ENCODE measurements around the gene ABHD12.
A peak's percentile ranks its signal among the peaks of the same experiment; 100 is the strongest.

The ABHD12 gene

DNA sequence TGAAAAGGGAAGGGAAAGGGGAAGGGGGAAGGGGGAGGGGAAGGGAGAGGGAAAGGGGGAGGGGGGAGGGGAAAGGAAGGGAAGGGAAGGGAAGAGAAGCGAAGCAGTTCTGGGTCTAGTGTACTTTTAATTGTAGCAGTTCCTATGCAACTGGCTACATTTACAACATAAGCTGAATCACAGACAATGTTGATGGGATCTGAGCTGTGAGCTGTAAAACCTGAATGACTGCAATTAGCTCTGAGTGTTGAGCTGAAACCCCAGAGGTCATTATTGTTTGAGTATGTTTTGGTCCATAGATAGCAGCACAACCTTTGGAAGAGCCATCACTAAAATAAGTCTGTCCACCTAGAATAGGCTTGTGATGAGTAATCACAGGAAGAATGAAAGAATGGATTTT, 7.2 kb upstream of the ABHD12 start:
- no peak for TF ChIP-seq ZNF274 (IDR thresholded peaks at IDR 0.05; ENCODE audit: low read depth, low read length)
- H3K4me3 ChIP-seq (ENCODE audit: low read length), result no peak overlapping the region

DNA sequence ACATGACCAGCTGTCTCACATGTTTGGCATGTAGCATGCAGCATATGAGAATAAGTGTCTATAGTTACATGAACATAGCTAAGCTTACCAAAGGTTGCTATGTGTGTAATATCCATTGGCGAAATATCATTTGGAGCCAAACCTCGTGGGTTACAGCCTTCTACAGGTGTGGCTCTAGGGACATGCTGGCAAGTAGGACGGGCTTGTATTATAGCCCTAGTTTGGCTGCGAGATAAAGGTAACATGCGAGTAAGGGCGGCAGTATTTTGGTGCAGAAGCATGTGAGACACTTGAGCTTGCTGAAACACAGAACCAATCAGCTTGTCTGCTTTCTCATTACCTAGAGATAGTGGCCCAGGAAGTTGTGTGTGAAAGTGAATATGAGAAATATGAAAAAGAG, 6.5 kb upstream of the ABHD12 start:
- no peak overlapping the region for H3K4me3 ChIP-seq (ENCODE audit: low read length)
- no peak for TF ChIP-seq ZNF274 (IDR thresholded peaks at IDR 0.05; ENCODE audit: low read depth, low read length)

DNA sequence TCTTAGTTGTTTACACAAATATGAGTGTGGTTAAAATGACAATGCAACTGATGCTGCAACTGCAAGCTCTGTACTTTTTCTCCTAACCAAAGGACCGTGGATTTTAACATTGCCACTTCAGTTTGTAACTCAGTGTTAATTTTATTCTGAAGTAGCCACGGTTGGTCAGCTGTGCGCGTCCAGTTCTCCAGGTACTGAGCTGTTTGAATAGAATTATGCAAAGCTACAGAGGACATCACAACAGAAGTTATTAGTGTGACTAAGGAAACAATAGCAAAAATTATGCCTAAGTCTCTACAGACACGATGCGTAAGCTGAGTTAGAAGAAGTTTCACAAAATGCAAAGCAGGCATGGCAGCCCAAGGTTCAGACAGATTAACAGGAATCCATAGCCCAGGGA, 4.4 kb upstream of the ABHD12 start:
- no peak for TF ChIP-seq ZNF274 (IDR thresholded peaks at IDR 0.05; ENCODE audit: low read depth, low read length)
- no peak overlapping the region for H3K4me3 ChIP-seq (ENCODE audit: low read length)

DNA sequence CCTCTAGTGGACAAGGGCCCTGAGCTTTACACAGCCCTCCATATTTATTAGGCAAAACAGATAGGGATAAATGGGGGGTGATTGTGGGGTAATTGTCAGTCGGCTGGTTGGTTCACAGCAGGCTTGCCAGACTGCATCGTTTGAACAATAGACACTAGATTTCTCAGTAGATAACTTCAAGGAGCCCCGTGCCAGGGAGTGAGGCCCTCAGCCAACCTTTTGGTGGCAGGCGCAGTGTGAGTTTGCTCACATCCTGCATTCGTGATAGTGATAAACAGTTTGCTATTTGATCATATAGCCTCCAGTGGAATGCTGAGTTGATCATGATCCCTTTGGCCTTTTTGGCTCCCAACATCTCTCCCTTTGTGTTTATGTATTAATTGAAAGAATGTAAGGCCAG, 3.6 kb upstream of the ABHD12 start:
- TF ChIP-seq ZNF274 (IDR thresholded peaks at IDR 0.05; ENCODE audit: low read depth, low read length), result no peak
- no peak overlapping the region for H3K4me3 ChIP-seq (ENCODE audit: low read length)

DNA sequence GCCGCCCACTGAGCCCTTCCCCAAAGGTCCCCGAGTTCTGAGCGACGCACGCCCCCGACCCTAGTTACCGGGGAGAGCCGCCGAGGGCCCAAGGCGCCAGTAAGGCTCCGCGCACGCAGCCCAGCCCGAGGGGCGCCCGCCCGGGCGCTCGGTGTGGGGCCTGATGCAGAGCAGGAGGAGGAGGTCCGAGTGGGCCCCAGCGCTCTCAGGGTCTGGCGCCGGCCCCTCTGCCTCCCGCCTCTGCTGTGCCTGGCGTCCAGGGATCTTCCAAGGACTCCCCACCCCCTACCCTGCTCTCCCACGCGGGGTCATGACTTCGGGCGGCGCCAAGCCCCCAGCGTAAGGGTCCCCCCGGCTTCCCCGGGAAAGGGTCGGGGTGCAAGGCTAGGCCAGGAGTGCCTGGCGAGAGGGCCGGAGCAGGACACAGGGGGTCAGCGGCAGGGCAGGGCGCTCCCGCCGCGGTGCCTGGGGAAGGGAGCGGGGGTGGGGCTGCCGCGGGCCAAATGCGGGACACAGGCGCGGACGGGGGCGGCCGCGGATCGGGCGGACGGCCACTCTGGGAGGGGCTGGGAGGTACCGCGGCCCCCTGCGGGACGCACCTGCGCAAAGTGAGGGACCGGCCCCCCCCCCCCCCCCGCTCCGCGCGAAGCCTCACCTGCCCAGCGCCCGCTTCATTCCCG, 637 bp downstream of the ABHD12 start:
- H3K4me3 ChIP-seq (ENCODE audit: low read length), result peak overlapping the region; percentile 88
- no peak for TF ChIP-seq ZNF274 (IDR thresholded peaks at IDR 0.05; ENCODE audit: low read depth, low read length)

DNA sequence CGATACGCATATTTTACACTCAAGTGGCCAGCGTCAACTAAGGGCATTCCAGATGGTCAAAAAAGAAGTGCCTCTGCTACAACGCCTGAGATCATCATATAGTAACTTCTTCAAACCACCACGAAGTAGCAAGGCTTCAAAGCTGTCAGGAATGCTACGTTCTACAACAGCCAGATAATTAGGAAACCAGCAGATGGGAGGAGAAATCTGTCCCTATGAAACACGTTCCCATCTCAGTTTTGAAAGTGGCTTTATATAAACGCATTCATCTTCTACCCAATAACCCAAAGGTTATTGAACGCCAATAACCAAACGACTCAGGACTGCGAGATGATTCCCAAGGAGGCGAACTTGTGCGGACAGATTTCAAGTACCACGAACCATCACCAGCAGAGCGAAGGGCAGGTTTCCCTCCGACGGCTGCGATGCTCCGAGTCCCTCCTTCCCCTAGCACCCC, 1.2 kb downstream of the ABHD12 start:
- peak overlapping the region; percentile 88 for H3K4me3 ChIP-seq (ENCODE audit: low read length)
- TF ChIP-seq ZNF274 (IDR thresholded peaks at IDR 0.05; ENCODE audit: low read depth, low read length), result no peak

DNA sequence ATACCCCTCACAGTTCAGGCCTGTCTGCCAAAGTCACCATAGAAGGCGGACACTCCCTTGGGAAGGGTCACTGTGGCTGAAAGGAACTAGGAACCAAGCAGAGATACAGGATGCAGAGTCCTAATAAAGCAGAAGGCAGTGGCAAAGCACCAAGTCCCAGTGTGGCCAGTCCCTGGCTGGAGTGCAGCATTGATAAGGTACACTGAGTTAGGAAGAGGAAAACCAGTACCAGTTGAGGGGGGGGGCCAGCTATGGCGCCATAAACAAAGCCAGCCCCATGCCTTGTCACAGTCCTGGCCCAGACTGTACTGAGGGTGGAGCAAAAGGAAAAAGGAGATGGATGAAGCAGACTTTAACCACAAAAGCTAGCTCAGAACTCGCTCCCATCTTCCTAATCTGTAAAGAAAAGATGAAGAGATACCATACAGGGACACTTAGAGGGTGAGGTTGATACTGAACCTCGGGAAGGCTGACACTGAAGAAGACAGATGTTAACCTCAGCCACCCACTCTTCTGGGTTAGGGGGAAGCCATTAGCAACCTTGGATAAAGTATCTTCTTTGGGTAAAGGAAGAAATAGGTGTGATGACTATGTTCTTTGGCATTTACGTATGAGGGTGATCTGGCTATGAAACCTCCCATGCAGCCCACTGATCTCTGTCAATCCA, 7.8 kb downstream of the ABHD12 start:
- TF ChIP-seq ZNF274 (IDR thresholded peaks at IDR 0.05; ENCODE audit: low read depth, low read length), result no peak
- H3K4me3 ChIP-seq (ENCODE audit: low read length), result no peak overlapping the region

DNA sequence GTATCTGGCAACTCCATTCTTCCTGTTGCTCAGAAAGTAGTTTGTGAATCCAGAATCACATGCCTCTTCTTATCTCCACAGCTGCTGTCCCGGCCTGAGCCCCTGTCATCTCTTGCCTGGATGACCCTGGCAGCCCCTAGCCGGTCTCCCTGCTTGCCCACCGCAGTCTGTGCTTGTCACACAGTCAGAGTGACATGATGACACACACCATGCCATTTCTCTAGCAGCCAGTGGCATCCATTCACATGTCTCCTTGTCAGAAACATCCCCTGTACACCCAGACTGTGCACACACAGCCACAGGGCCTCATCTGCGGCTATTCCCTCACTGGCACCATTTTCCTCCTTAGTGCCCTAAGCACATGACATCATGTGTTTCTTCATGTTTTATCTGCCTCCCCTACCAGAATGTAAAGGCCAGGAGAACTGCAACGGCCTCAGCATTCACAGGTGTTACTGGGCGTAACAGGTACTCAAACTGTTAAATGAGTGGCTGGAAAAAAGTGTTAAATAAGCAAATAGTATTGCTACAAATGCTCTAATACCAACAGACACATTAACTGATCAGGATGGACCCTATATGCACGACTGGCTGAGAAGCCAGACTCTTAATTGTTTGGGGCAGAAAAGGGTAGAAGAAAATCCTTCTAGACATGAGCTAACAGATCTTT, 9.6 kb downstream of the ABHD12 start:
- no peak for TF ChIP-seq ZNF274 (IDR thresholded peaks at IDR 0.05; ENCODE audit: low read depth, low read length)

DNA sequence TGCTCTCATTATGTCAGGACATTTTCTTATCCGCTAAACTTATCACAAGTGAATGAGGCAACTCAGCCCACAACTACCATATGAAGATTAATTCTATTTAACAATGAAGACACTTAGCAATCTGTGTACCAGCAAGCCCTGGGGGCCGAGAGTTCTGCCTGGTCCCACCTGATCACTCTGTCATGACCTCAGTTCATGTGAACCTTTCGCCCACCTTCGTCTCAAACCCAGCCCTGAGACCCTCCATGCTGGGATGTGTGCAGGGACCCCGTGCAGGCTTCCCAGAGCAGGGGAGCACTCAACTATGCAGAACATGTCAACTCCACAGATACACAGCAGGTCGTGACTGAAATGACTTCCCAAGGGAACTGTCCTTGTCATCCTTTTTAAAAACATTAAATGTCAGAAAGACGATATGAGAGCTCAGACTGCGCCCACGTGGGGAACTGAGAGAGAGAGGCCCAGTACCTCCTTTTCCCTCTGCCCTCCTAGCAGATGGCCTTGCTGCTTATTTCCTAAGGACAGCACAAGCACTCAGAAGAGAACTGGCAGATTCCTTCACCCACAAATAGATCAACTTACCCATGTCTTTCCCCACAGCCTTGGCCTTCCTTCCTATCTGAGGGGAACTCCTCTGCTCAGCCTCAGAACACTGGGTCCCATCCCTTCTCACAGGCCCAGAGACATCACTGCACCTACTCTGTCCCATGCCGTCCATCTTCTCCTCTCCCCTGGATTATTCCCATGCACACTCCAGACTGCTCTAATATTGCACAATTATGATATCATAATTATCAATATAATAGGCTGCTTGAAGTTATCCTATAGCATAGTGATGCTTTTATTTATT, 11.5 kb downstream of the ABHD12 start:
- H3K4me3 ChIP-seq (ENCODE audit: low read length), result no peak overlapping the region
- no peak for TF ChIP-seq ZNF274 (IDR thresholded peaks at IDR 0.05; ENCODE audit: low read depth, low read length)

More for the DNA sequence above, 9.6 kb downstream of the ABHD12 start:
- no peak overlapping the region for H3K4me3 ChIP-seq (ENCODE audit: low read length)

DNA sequence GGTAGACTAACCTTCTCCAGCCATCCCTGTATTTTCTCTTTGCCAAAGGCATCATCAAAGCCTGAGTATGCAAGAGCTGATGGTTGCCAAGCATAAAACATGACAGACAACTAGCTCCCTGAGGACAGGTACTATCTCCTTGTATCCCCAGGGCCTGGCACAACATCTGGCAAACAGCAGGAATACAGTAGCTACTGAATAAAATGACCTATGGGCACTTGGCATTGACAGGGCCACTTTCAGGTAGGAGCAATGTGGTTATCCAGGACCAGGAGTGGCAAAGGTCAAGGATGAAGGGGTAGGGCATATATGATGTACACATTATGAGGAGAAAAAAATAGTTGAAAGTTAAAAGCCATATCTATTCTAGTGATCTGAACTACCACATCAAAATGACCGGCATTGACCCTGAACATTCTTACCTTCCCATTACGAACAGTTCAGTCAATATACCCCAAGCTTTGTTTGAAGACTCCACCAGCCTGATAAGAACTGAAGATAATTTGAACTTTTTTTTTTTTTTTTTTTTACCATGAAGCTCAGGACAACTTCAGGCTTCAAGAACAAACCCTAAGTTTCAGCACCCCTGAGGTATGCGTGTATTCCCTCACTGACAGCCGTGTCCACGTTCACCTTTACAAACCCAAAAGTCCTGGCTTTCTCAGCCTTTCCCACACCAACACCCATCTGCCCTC, 12.3 kb downstream of the ABHD12 start:
- H3K4me3 ChIP-seq (ENCODE audit: low read length), result no peak overlapping the region
- TF ChIP-seq ZNF274 (IDR thresholded peaks at IDR 0.05; ENCODE audit: low read depth, low read length), result no peak

DNA sequence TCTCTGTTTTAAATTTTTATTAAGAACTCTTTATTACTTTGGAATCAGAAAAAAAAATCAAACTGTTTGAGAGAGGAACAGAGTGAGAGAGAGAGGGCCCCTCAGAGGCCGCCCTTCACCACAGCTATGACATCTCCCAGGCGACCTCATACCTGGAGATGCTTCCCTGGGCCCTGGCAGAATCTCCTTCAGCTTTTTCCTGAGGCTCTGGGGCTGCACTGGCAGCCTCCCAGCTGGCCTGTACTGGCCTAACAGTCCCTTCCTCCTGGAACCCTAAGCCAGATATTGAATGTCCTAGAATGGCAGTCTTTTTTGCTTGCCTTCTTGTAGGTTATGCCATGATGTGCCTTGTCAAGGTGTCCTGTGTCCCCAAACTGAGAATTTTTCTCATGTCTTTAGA, 13.7 kb downstream of the ABHD12 start:
- TF ChIP-seq ZNF274 (IDR thresholded peaks at IDR 0.05; ENCODE audit: low read depth, low read length), result no peak

DNA sequence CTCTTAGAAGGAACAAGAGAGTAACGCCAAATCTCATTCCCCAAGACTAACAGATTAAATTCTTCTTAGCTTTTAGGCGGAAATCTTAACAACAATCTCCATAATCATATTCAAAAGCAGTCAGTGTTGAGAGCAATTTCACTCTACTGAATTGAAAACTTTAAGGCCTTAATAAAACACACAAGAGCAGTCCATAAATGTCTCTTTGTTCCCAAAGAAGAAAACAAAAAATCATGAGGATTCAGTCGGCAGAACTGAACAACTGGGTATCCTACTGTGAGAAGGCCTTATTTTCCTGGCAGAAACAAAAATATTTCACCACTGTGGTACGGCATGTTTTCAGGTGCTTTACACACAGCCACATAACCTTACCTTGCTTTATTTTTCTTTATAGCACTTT, 14.4 kb downstream of the ABHD12 start:
- H3K4me3 ChIP-seq (ENCODE audit: low read length), result no peak overlapping the region
- no peak for TF ChIP-seq ZNF274 (IDR thresholded peaks at IDR 0.05; ENCODE audit: low read depth, low read length)

More for the DNA sequence above, 13.7 kb downstream of the ABHD12 start:
- no peak overlapping the region for H3K4me3 ChIP-seq (ENCODE audit: low read length)

DNA sequence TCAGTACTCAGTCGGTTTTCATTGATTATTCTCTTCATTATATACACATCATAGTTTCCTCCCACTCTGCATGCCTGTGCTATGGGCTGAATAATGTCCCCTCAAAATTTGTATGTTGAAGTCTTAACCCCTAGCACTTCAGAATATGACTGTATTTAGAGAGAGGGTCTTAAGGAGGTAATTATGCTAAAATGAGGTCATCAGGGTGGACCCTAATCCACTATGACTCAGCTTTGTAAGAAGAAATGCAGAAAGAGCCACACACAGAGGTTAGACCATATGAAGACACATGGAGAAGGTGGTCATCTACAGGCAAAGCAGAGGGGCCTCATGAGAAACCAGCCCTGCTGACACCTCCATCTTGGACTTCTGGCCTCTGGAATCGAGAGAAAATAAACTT, 15.8 kb downstream of the ABHD12 start:
- H3K4me3 ChIP-seq (ENCODE audit: low read length), result no peak overlapping the region
- TF ChIP-seq ZNF274 (IDR thresholded peaks at IDR 0.05; ENCODE audit: low read depth, low read length), result no peak
